Endothelial cell of umbilical vein (primary cell): ENCODE data around the gene ZNF324. TPM values are rescaled to one million over a fixed set of nuclear protein-coding genes. Genes with fewer than 3 reads are reported as not detected.

Source experiments
- BruUV-seq: library from RNA; stranded (reverse); fragments of 400-500 nt; replicated peaks from 2 replicates; lab custom pipeline; 2021; lab: Mats Ljungman, UMichigan
- CTCF ChIA-PET: fragments of 300-600, 350-600 bp; sonication (Branson Sonifier 250); formaldehyde crosslinking; loops from one replicate; lab custom pipeline; 2021; ENCODE audit warnings: antibody characterized with exemption, inconsistent platforms; lab: Charles Lee
- POLR2A ChIA-PET: fragments of 300-600, 350-600 bp; sonication (Branson Sonifier 250); formaldehyde crosslinking; loops from one replicate; lab custom pipeline; 2021; ENCODE audit warnings: antibody characterized with exemption, inconsistent platforms; lab: Charles Lee
- DNase-seq: peaks from one replicate; pipeline ENCODE4 v3.0.0-alpha.2; 2011; ENCODE audit warnings: low read depth, low spot score
- FAIRE-seq: peaks from 2 replicates; lab custom pipeline; 2011; peaks lifted over from hg19 to GRCh38; lab: Jason Lieb, UNC
- H2AFZ ChIP-seq: 2 replicates; pipeline ENCODE4 v1.6.0; 2012; ENCODE audit warnings: low read depth, low read length, control low read depth, inconsistent platforms
- H3K27ac ChIP-seq: 2 replicates; pipeline ENCODE4 v1.5.1; 2011; ENCODE audit warnings: low read depth, mild to moderate bottlenecking, control low read depth, low read length, moderate library complexity; ENCODE audit not compliant: insufficient read depth
- H3K27me3 ChIP-seq, 2 experiments: 2 replicates each; pipeline versions ENCODE4 v1.6.0 to v1.6.1; 2011; ENCODE audit warnings: low read length in 2 of 2, mixed read lengths in 1 of 2; ENCODE audit not compliant: control insufficient read depth in 2 of 2, insufficient read depth in 2 of 2
- H3K36me3 ChIP-seq, 2 experiments: 2 replicates in 1 of 2; 3 replicates in 1 of 2; pipeline ENCODE4 v1.5.1; 2011; ENCODE audit warnings: low read length in 2 of 2, mild to moderate bottlenecking in 1 of 2, moderate library complexity in 1 of 2; ENCODE audit not compliant: control insufficient read depth in 2 of 2, insufficient read depth in 2 of 2; ENCODE audit errors: extremely low read depth in 1 of 2
- H3K4me1 ChIP-seq: 3 replicates; pipeline ENCODE4 v1.5.1; 2011; ENCODE audit warnings: mild to moderate bottlenecking, low read length; ENCODE audit not compliant: control insufficient read depth, insufficient read depth; ENCODE audit errors: extremely low read depth
- H3K4me2 ChIP-seq: 2 replicates; pipeline ENCODE4 v1.6.1; 2011; ENCODE audit warnings: low read length, control low read depth, mixed read lengths; ENCODE audit not compliant: insufficient read depth
- H3K4me3 ChIP-seq, 3 experiments: fragments of 200-600 bp in 1 of 3; sonication (generic), shearing (Covaris generic) in 1 of 3; replicated peaks in 1 of 3; 2 replicates each; pipeline ENCODE4 v1.5.1; 2011 to 2016; ENCODE audit warnings: control low read depth in 3 of 3, low read length in 3 of 3, mild to moderate bottlenecking in 2 of 3, inconsistent platforms in 1 of 3, low read depth in 1 of 3, moderate library complexity in 1 of 3; ENCODE audit not compliant: insufficient read depth in 1 of 3
- H3K79me2 ChIP-seq: 2 replicates; pipeline ENCODE4 v1.6.0; 2012; ENCODE audit warnings: low read length, inconsistent platforms; ENCODE audit not compliant: control insufficient read depth, insufficient read depth
- H3K9ac ChIP-seq: replicated peaks from 2 replicates; pipeline ENCODE3; 2011; ENCODE audit warnings: low read length, control low read depth; ENCODE audit not compliant: insufficient read depth; ENCODE audit errors: extremely low read depth
- H3K9me1 ChIP-seq: replicated peaks from 3 replicates; pipeline ENCODE4 v1.6.0; 2011; ENCODE audit warnings: mild to moderate bottlenecking, low read length; ENCODE audit not compliant: control insufficient read depth, insufficient read depth; ENCODE audit errors: extremely low read depth
- H3K9me3 ChIP-seq: replicated peaks from 2 replicates; pipeline ENCODE4 v1.5.1; 2012; ENCODE audit warnings: low read length, inconsistent platforms; ENCODE audit not compliant: control insufficient read depth, insufficient read depth
- H4K20me1 ChIP-seq: replicated peaks from 2 replicates; pipeline ENCODE3; 2011; ENCODE audit warnings: mild to moderate bottlenecking, low read length; ENCODE audit not compliant: control insufficient read depth, insufficient read depth; ENCODE audit errors: extremely low read depth
- EZH2 ChIP-seq: IDR thresholded peaks from 2 replicates; pipeline ENCODE4 v1.6.1; 2012; ENCODE audit warnings: borderline replicate concordance, low read depth, mild to moderate bottlenecking, moderate library complexity, low read length, inconsistent platforms; ENCODE audit not compliant: severe bottlenecking
- FOS ChIP-seq: IDR thresholded peaks from 2 replicates; pipeline ENCODE4 v1.6.1; 2011; ENCODE audit warnings: mild to moderate bottlenecking, low read length, moderate library complexity, borderline replicate concordance; ENCODE audit not compliant: insufficient read depth
- GATA2 ChIP-seq: IDR thresholded peaks from 2 replicates; pipeline ENCODE4 v1.7.0; 2011; ENCODE audit warnings: low read depth, mild to moderate bottlenecking, moderate library complexity, mixed read lengths, low read length; ENCODE audit not compliant: insufficient read length, insufficient read depth
- JUN ChIP-seq: IDR thresholded peaks from 2 replicates; pipeline ENCODE4 v1.6.1; 2011; ENCODE audit warnings: borderline replicate concordance, low read depth; ENCODE audit not compliant: insufficient read length, insufficient read depth
- MYC ChIP-seq: IDR thresholded peaks from one replicate; pipeline ENCODE4 v1.6.1; 2011; ENCODE audit warnings: mild to moderate bottlenecking, low read depth, low read length
- POLR2A ChIP-seq: IDR thresholded peaks from 2 replicates; pipeline ENCODE4 v1.6.1; 2012; ENCODE audit warnings: low read depth, mild to moderate bottlenecking, control low read depth, low read length
- POLR2AphosphoS5 ChIP-seq: IDR thresholded peaks from 2 replicates; pipeline ENCODE4 v1.6.1; 2012; ENCODE audit warnings: low read depth, mild to moderate bottlenecking, control low read depth, low read length, moderate library complexity; ENCODE audit not compliant: insufficient read depth
- dilution Hi-C: fragments of 300-500 bp; cut with MboI; formaldehyde crosslinking; loops from one replicate; pipeline ENCODE4 v1.15.0; 2019; ENCODE audit warnings: low sequenced_read_pairs; ENCODE audit not compliant: extremely low pct_ligation_motif_present
- intact Hi-C: fragments of 100-400 bp; cut with micrococcal nuclease; formaldehyde crosslinking; loops from one replicate; pipeline ENCODE4 v1.10.0; 2022
- polyA plus RNA-seq, 4 experiments: library from polyadenylated mRNA; depleted of rRNA in 3 of 4; stranded (reverse) in 3 of 4; unstranded in 1 of 4; fragments of >200 nt; gene quantifications; 2 replicates each; pipeline versions ENCODE4 v1.2.1 to v1.2.3, GENCODE V29; 2011 to 2012; ENCODE audit warnings: missing spikeins in 1 of 4
- total RNA-seq: library from RNA; stranded (reverse); gene quantifications from 2 replicates; pipeline ENCODE4 v1.2.3, GENCODE V29; 2021
- TF ChIP-seq, protein P1 (sequence below): IDR thresholded peaks from 2 replicates; pipeline ENCODE4 v1.6.1; 2011; ENCODE audit not compliant: insufficient read depth, insufficient read length
- TF ChIP-seq, protein P2 (sequence below), 2 donors: IDR thresholded peaks; 1 replicate in 1 of 2; 2 replicates in 1 of 2; pipeline ENCODE4 v1.5.1; 2011; ENCODE audit warnings: low read length in 2 of 2, mild to moderate bottlenecking in 2 of 2, moderate library complexity in 2 of 2, control low read depth in 1 of 2, inconsistent platforms in 1 of 2, low read depth in 1 of 2; ENCODE audit not compliant: insufficient read depth in 1 of 2; ENCODE audit errors: extremely low read depth in 1 of 2

ZNF324 gene
- total and polyA plus RNA-seq, 2 donors (not counting 3 experiments of a cell fraction or from before 2014, with no cell fraction given), result 6.4 to 8.7 TPM

DNA sequence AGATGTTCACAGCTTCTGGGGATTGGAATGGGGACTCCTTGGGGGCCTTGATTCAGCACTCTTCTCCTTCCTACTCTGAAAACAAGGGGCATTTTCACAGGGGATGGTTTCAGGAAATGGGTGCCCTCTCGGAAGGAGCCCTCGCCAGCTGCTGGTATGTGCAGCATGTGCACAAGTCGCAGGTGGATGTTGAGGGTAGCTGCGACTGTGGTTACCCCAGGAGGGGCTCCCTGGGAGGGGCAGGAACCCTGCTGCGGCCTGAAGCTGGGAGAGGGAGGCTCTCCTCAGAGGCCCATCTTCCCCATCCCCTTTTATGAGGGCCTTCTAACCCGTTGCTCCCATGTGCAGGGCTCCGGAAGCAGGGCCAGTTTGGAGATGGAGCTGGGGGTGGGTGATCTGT is 15.5 kb downstream of the ZNF324 start:
- FAIRE-seq, result no peak

More for the DNA sequence above, 15.5 kb downstream of the ZNF324 start:
- no peak for DNase-seq
- no peak overlapping the region for H3K4me2 ChIP-seq
- TF ChIP-seq FOS (no peak), POLR2AphosphoS5 (no peak), POLR2A (no peak), EZH2 (no peak), MYC (no peak), JUN (no peak), GATA2 (no peak)
- TF ChIP-seq, protein P1, sequence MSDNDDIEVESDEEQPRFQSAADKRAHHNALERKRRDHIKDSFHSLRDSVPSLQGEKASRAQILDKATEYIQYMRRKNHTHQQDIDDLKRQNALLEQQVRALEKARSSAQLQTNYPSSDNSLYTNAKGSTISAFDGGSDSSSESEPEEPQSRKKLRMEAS, result no peak
- TF ChIP-seq, protein P2, sequence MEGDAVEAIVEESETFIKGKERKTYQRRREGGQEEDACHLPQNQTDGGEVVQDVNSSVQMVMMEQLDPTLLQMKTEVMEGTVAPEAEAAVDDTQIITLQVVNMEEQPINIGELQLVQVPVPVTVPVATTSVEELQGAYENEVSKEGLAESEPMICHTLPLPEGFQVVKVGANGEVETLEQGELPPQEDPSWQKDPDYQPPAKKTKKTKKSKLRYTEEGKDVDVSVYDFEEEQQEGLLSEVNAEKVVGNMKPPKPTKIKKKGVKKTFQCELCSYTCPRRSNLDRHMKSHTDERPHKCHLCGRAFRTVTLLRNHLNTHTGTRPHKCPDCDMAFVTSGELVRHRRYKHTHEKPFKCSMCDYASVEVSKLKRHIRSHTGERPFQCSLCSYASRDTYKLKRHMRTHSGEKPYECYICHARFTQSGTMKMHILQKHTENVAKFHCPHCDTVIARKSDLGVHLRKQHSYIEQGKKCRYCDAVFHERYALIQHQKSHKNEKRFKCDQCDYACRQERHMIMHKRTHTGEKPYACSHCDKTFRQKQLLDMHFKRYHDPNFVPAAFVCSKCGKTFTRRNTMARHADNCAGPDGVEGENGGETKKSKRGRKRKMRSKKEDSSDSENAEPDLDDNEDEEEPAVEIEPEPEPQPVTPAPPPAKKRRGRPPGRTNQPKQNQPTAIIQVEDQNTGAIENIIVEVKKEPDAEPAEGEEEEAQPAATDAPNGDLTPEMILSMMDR (IDR thresholded peaks at IDR 0.05; ENCODE audit: extremely low read depth in 1 of 2, insufficient read depth in 1 of 2, low read depth in 1 of 2, low read length in 2 of 2), result no peak
- no peak overlapping the region for H3K27ac ChIP-seq
- POLR2A ChIA-PET, result no interaction called here
- intact Hi-C loops, result no loop called here
- H3K9me3 ChIP-seq, result no peaks in the 10 kb centered on the region
- dilution Hi-C loops, result no loop called here
- no peaks in the 10 kb centered on the region for H4K20me1 ChIP-seq
- no peaks in the 10 kb centered on the region for H3K36me3 ChIP-seq
- no peaks in the 10 kb centered on the region for H3K4me1 ChIP-seq
- no peaks in the 10 kb centered on the region for H3K27me3 ChIP-seq
- H3K79me2 ChIP-seq, result no peaks in the 10 kb centered on the region
- BruUV-seq, result no TSS peak
- H2AFZ ChIP-seq, result no peak overlapping the region
- CTCF ChIA-PET, result interaction anchor here (0.6 kb wide), 1 partner anchor 32 kb away, joined by 3 read pairs; no protein-coding TSS in a partner anchor
- H3K9me1 ChIP-seq, result no peaks in the 10 kb centered on the region
- no peak overlapping the region for H3K9ac ChIP-seq
- no peak overlapping the region for H3K4me3 ChIP-seq
